ENCODE data around the gene OAF.
A peak's percentile ranks its signal among the peaks of the same experiment; 100 is the strongest.
"Not testable (repeated sequence)": the region's sequence is repeated elsewhere in the genome, so short reads cannot be mapped to it uniquely, and the experiment has no call there.

Gene OAF

GRCh38 chr11:120179057-120179672 lies 31.7 kb upstream of the OAF start:
- no peak for DNase-seq (ENCODE audit: low read depth)

GRCh38 chr11:120180063-120180462 lies 30.8 kb upstream of the OAF start:
- DNase-seq (ENCODE audit: low read depth); in situ Hi-C loops (cut with HindIII; ENCODE audit: low sequenced_read_pairs); H3K4me3 ChIP-seq (ENCODE audit: low read depth, low read length): not testable (repeated sequence)

More at GRCh38 chr11:120179057-120179672, 31.7 kb upstream of the OAF start:
- in situ Hi-C loops (cut with HindIII; ENCODE audit: low sequenced_read_pairs) = no loop called here
- H3K4me3 ChIP-seq (ENCODE audit: low read depth, low read length) = no peak overlapping the region
- TF ChIP-seq CTCF (IDR thresholded peaks at IDR 0.05; ENCODE audit: low read depth, low read length, missing control alignments) = no peak

- in situ Hi-C loops (cut with HindIII; ENCODE audit: low sequenced_read_pairs) = no loop called here
- DNase-seq (ENCODE audit: low read depth) = no peak
- TF ChIP-seq CTCF (IDR thresholded peaks at IDR 0.05; ENCODE audit: low read depth, low read length, missing control alignments) = peak; percentile 23
- H3K4me3 ChIP-seq (ENCODE audit: low read depth, low read length) = no peak overlapping the region
Measured at GRCh38 chr11:120180551-120181232, 30.1 kb upstream of the OAF start.

GRCh38 chr11:120181376-120181975 lies 29.4 kb upstream of the OAF start:
- no peak for DNase-seq (ENCODE audit: low read depth)

GRCh38 chr11:120182372-120182771 lies 28.5 kb upstream of the OAF start:
- no peak for DNase-seq (ENCODE audit: low read depth)
- TF ChIP-seq CTCF (IDR thresholded peaks at IDR 0.05; ENCODE audit: low read depth, low read length, missing control alignments) = no peak
- H3K4me3 ChIP-seq (ENCODE audit: low read depth, low read length) = no peak overlapping the region
- in situ Hi-C loops (cut with HindIII; ENCODE audit: low sequenced_read_pairs) = no loop called here

More at GRCh38 chr11:120181376-120181975, 29.4 kb upstream of the OAF start:
- no peak for TF ChIP-seq CTCF (IDR thresholded peaks at IDR 0.05; ENCODE audit: low read depth, low read length, missing control alignments)
- no peak overlapping the region for H3K4me3 ChIP-seq (ENCODE audit: low read depth, low read length)
- in situ Hi-C loops (cut with HindIII; ENCODE audit: low sequenced_read_pairs) = no loop called here

- TF ChIP-seq CTCF (IDR thresholded peaks at IDR 0.05; ENCODE audit: low read depth, low read length, missing control alignments) = peak; percentile 38
- H3K4me3 ChIP-seq (ENCODE audit: low read depth, low read length) = no peak overlapping the region
- no peak for DNase-seq (ENCODE audit: low read depth)
- in situ Hi-C loops (cut with HindIII; ENCODE audit: low sequenced_read_pairs) = no loop called here
Measured at GRCh38 chr11:120182790-120183491, 27.9 kb upstream of the OAF start.

All from astrocyte of the cerebellum (primary cell).